ENCODE results near the gene RNF38.

Gene RNF38

DNA sequence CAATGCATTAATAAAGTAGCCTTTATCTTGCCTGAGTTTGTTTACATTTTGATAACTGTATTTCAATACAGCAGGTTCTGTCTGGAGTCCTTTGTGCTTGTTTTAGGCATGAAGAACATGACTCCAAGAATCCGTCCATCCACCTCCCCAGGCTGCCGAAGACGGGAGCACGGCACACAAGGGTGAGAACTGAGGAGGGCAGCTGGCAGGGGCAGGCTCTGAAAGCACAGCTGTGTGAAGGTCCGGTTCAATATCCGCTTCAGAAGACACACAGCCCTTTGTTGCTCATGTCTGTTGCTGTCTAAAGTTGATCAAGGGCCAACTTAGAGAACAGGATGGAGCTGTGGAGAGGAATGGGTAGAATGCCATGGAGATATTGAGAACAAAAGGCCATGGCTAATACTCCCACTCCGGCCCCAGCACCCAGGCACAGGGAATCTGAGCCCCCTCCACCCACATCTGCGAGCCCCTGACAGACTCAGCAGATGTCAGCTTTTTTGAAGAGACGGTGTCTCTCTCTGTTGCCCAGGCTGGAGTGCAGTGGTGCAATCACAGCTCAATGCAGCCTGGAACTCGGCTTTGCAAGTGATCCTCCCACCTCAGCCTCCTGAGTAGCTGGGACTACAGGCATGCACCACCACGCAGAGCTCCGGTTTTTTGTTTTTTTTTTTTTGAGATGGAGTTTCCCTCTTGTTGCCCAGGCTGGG is 83.3 kb downstream of the RNF38 start:
- TF ChIP-seq TAF1 (IDR thresholded peaks at IDR 0.05; ENCODE audit: low read depth) (no peak), EP300 (IDR thresholded peaks at IDR 0.05; ENCODE audit: borderline replicate concordance) (no peak), EGR1 (IDR thresholded peaks at IDR 0.05) (no peak), YY1 (IDR thresholded peaks at IDR 0.05; ENCODE audit: low read depth) (no peak)
- TF ChIP-seq, protein P1, sequence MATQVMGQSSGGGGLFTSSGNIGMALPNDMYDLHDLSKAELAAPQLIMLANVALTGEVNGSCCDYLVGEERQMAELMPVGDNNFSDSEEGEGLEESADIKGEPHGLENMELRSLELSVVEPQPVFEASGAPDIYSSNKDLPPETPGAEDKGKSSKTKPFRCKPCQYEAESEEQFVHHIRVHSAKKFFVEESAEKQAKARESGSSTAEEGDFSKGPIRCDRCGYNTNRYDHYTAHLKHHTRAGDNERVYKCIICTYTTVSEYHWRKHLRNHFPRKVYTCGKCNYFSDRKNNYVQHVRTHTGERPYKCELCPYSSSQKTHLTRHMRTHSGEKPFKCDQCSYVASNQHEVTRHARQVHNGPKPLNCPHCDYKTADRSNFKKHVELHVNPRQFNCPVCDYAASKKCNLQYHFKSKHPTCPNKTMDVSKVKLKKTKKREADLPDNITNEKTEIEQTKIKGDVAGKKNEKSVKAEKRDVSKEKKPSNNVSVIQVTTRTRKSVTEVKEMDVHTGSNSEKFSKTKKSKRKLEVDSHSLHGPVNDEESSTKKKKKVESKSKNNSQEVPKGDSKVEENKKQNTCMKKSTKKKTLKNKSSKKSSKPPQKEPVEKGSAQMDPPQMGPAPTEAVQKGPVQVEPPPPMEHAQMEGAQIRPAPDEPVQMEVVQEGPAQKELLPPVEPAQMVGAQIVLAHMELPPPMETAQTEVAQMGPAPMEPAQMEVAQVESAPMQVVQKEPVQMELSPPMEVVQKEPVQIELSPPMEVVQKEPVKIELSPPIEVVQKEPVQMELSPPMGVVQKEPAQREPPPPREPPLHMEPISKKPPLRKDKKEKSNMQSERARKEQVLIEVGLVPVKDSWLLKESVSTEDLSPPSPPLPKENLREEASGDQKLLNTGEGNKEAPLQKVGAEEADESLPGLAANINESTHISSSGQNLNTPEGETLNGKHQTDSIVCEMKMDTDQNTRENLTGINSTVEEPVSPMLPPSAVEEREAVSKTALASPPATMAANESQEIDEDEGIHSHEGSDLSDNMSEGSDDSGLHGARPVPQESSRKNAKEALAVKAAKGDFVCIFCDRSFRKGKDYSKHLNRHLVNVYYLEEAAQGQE (IDR thresholded peaks at IDR 0.05; ENCODE audit: low read depth) = no peak

DNA sequence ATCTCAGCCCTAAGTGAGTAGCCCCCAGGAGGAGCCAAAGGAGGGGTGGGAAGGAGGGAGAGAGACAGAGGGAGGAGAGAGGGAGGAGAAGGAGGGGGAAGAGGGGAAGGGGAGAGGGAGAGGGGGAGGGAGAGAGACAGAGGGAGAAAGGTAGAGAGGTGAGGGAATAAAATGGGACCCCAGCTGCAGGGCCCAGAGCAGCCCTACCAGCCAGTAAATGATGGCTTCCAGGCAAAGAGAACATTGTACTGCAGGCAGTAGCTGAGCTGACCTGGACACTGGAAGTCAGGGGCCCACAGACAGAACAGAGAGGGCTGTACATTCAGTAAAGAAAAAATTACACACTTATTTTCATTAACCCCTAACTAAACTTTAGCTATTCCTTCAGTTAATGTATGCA is 84.0 kb downstream of the RNF38 start:
- TF ChIP-seq YY1 (IDR thresholded peaks at IDR 0.05; ENCODE audit: low read depth) = no peak
- TF ChIP-seq, protein P2, sequence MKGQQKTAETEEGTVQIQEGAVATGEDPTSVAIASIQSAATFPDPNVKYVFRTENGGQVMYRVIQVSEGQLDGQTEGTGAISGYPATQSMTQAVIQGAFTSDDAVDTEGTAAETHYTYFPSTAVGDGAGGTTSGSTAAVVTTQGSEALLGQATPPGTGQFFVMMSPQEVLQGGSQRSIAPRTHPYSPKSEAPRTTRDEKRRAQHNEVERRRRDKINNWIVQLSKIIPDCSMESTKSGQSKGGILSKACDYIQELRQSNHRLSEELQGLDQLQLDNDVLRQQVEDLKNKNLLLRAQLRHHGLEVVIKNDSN (IDR thresholded peaks at IDR 0.05) = no peak
- no peak for TF ChIP-seq CEBPB (IDR thresholded peaks at IDR 0.05)
- no peak for TF ChIP-seq EP300 (IDR thresholded peaks at IDR 0.05; ENCODE audit: borderline replicate concordance)
- TF ChIP-seq, protein P1 (IDR thresholded peaks at IDR 0.05; ENCODE audit: low read depth) = no peak
- no peak for TF ChIP-seq EGR1 (IDR thresholded peaks at IDR 0.05)
- no peak for TF ChIP-seq ZBTB7A (IDR thresholded peaks at IDR 0.05; ENCODE audit: low read depth)
- no peak for TF ChIP-seq NFIC (IDR thresholded peaks at IDR 0.05)
- TF ChIP-seq RAD21 (IDR thresholded peaks at IDR 0.05; ENCODE audit: low read depth) = no peak
- no peak for TF ChIP-seq TEAD4 (IDR thresholded peaks at IDR 0.05)
- TF ChIP-seq, protein P3, sequence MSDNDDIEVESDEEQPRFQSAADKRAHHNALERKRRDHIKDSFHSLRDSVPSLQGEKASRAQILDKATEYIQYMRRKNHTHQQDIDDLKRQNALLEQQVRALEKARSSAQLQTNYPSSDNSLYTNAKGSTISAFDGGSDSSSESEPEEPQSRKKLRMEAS (IDR thresholded peaks at IDR 0.05) = no peak
- TF ChIP-seq TCF12 (IDR thresholded peaks at IDR 0.05; ENCODE audit: low read depth) = no peak
- no peak for TF ChIP-seq CREB1 (IDR thresholded peaks at IDR 0.05; ENCODE audit: low read depth)

DNA sequence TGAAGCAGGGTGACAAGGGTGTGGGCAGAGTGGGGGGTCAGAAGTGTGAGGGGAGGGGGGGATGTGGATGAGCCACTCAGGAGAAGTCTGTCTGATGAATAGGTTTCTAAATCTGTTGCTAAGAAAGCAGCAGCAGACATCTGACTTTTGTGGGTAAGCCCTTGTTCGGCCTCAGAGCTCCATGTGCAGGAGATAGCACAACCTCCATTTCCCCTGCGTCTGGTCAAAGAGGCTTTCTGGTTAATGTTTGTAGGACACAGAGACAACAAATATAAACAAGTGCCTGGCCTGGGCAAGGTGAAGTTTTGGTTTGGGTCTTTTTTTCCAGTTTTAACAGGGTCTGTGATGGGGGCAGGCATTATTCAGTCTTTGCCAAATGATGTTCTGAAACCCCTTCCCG is 84.8 kb downstream of the RNF38 start:
- no peak for TF ChIP-seq TCF12 (IDR thresholded peaks at IDR 0.05; ENCODE audit: low read depth)
- TF ChIP-seq ZBTB7A (IDR thresholded peaks at IDR 0.05; ENCODE audit: low read depth) = no peak
- TF ChIP-seq EGR1 (IDR thresholded peaks at IDR 0.05) = no peak
- TF ChIP-seq FOXM1 (IDR thresholded peaks at IDR 0.05; ENCODE audit: borderline replicate concordance, low read depth) = no peak
- TF ChIP-seq CREB1 (IDR thresholded peaks at IDR 0.05; ENCODE audit: low read depth) = no peak
- TF ChIP-seq CEBPB (IDR thresholded peaks at IDR 0.05) = no peak
- TF ChIP-seq RAD21 (IDR thresholded peaks at IDR 0.05; ENCODE audit: low read depth) = no peak
- no peak for TF ChIP-seq NFIC (IDR thresholded peaks at IDR 0.05)
- no peak for TF ChIP-seq TAF1 (IDR thresholded peaks at IDR 0.05; ENCODE audit: low read depth)
- TF ChIP-seq EP300 (IDR thresholded peaks at IDR 0.05; ENCODE audit: borderline replicate concordance) = no peak
- TF ChIP-seq, protein P1 (IDR thresholded peaks at IDR 0.05; ENCODE audit: low read depth) = no peak
- TF ChIP-seq YY1 (IDR thresholded peaks at IDR 0.05; ENCODE audit: low read depth) = no peak
- TF ChIP-seq, protein P2 (IDR thresholded peaks at IDR 0.05) = no peak
- TF ChIP-seq, protein P3 (IDR thresholded peaks at IDR 0.05) = no peak
- TF ChIP-seq TEAD4 (IDR thresholded peaks at IDR 0.05) = no peak

DNA sequence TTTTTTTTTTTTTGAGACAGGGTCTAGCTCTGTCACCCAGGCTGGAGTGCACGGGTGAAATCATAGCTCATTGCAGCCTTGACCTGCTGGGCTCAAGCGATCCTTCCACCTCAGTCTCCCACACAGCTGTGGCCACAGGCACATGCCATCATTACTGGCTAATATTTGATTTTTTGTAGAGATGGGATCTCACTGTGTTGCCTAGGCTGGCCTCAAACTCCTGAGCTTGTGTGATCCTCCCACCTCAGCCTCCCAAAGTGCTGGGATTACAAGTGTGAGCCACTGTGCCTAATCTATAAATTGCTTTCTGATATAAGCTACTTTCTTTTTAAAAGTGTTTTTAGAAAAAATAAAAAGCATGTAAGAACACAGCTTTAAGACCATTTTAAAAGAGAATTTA is 85.3 kb downstream of the RNF38 start:
- TF ChIP-seq EGR1 (IDR thresholded peaks at IDR 0.05) = no peak
- TF ChIP-seq FOXM1 (IDR thresholded peaks at IDR 0.05; ENCODE audit: borderline replicate concordance, low read depth) = no peak
- TF ChIP-seq, protein P2 (IDR thresholded peaks at IDR 0.05) = no peak
- TF ChIP-seq RAD21 (IDR thresholded peaks at IDR 0.05; ENCODE audit: low read depth) = no peak
